Lower leg skin (tissue), 4 donors: ENCODE measurements around the gene SRPRB. TPM values are rescaled to one million over a fixed set of nuclear protein-coding genes. Genes with fewer than 3 reads are reported as not detected.

Experiments
- DNase-seq, 2 donors: peaks; one replicate each; pipeline ENCODE4 v3.0.0-alpha.2; 2019; ENCODE audit warnings: low spot score in 2 of 2
- H3K4me3 ChIP-seq: fragments of 200-600 bp; sonication (generic); 2 replicates; pipeline ENCODE4 v1.5.1; 2017; ENCODE audit warnings: mild to moderate bottlenecking, low read depth; ENCODE audit not compliant: poor library complexity, severe bottlenecking
- POLR2A ChIP-seq, 2 donors: fragments of 450-650 bp; IDR thresholded peaks; one replicate each; pipeline ENCODE4 v1.6.1; 2016 to 2017; ENCODE audit warnings: antibody characterized with exemption in 2 of 2, mild to moderate bottlenecking in 1 of 2, moderate library complexity in 1 of 2
- WGBS, 2 donors: methylation state at CpG; one replicate each; pipeline ENCODE4 v1.1.5; 2018; 5-methylcytosine and 5-hydroxymethylcytosine counted together
- intact Hi-C: fragments of 100-400 bp; cut with DNase I; formaldehyde crosslinking; loops from one replicate; pipeline ENCODE4 v1.15.0; 2023; ENCODE audit warnings: low total_unique reads
- total RNA-seq, 4 donors: library from RNA; depleted of rRNA; stranded (reverse); fragments of >200 nt; gene quantifications; one replicate each; pipeline ENCODE4 v1.1.0, GENCODE V29; 2016
- TF ChIP-seq, protein P1 (sequence below), 3 donors: fragments of 450-650 bp; IDR thresholded peaks; one replicate each; pipeline ENCODE4 v1.5.1; 2016; ENCODE audit warnings: antibody characterized with exemption in 3 of 3, mild to moderate bottlenecking in 3 of 3, moderate library complexity in 2 of 3

SRPRB gene
- total RNA-seq, 4 donors from 2014 or later: 20.0 to 25.6 (median 20.7) TPM

DNA sequence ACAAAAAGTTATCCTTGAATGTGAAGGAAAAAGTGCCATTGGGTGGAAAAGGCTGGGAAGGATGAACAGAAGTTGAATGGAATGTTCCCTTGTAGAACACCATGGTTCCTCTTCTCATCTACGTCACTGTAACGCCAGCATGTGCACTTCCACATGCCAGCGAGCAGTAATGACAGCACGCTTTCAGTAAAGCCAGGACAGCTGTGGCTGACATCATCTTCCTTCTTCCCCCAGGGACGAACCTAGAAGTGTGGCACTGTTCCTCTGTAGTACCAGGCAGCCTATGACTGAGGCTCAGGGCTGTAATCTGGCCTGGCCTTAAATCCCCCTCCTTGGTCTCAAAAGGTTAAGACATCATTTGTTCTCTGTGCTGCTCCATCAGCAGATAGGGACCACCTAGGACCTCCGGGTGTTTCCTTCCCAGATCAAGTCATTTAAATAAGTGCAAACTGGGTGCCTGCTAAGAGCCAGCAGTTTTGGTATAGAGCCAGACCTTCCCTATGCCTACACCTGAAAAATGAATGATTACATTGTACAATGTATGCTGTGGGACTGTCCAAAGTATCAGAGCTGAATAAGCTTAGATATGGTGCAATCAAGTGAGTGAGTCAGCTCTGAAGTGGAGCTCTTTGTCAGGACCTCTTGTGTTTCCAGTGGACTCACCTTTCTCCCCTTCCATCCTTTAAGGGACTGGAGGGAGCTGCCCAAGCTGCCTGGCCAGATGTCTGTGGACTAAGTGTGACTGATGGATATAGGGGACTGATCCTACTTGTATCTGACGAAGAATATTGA lies 5.6 kb upstream of the SRPRB start:
- 44 to 57% methylated on average over 7 of the region's 7 CpGs for WGBS, 2 donors
- no peak for DNase-seq
- TF ChIP-seq POLR2A (IDR thresholded peaks at IDR 0.05): no peak
- TF ChIP-seq, protein P1, sequence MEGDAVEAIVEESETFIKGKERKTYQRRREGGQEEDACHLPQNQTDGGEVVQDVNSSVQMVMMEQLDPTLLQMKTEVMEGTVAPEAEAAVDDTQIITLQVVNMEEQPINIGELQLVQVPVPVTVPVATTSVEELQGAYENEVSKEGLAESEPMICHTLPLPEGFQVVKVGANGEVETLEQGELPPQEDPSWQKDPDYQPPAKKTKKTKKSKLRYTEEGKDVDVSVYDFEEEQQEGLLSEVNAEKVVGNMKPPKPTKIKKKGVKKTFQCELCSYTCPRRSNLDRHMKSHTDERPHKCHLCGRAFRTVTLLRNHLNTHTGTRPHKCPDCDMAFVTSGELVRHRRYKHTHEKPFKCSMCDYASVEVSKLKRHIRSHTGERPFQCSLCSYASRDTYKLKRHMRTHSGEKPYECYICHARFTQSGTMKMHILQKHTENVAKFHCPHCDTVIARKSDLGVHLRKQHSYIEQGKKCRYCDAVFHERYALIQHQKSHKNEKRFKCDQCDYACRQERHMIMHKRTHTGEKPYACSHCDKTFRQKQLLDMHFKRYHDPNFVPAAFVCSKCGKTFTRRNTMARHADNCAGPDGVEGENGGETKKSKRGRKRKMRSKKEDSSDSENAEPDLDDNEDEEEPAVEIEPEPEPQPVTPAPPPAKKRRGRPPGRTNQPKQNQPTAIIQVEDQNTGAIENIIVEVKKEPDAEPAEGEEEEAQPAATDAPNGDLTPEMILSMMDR (IDR thresholded peaks at IDR 0.05): no peak
- H3K4me3 ChIP-seq: no peak overlapping the region
- intact Hi-C loops: no loop called here

DNA sequence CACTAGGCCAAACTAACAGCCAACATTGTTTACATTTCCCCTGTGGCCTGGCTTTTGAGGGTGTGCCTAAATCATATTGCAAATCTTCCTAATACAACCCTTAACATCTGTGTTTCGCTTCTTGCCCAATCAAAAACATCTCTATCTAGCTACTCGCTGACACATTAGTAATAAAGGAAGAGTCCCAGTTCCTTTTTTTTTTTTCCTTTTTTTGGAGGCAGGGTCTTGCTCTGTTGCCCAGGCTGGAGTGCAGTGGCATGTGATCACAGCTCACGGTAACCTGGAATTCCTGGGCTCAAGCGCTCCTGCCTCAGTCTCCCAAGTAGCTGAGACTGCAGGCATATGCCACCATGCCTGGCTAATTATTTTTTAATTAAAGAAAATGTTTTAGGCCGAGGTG lies 2.1 kb upstream of the SRPRB start:
- intact Hi-C loops: no loop called here
- whole genome bisulfite sequencing, 2 donors: 88 to 92% methylated on average over 5 of the region's 5 CpGs
- H3K4me3 ChIP-seq: no peak overlapping the region
- no peak for DNase-seq
- TF ChIP-seq, protein P1 (IDR thresholded peaks at IDR 0.05): no peak
- no peak for TF ChIP-seq POLR2A (IDR thresholded peaks at IDR 0.05)

DNA sequence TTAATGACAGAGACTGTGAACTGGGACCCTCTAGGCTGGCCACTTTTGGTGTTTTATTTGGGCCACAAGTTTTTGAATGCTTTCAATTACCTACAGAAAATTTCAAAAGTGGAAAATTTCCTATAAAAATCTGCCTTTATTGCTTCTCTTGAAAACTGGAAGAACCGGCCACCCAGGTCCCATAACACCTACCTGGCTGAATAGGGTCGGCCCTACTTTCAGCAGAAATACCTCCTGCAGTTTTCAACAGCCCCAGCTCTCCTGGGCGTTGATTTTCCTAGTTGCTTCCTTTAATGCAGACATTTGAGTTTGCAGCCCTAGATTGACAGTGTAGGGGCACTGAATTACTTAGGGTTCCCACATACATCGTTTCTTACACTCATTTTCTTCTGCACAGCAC lies 719 bp upstream of the SRPRB start:
- 58 to 59% methylated on average over 4 of the region's 4 CpGs for WGBS, 2 donors
- TF ChIP-seq, protein P1 (IDR thresholded peaks at IDR 0.05): no peak
- no peak for TF ChIP-seq POLR2A (IDR thresholded peaks at IDR 0.05)
- H3K4me3 ChIP-seq: no peak overlapping the region
- intact Hi-C loops: no loop called here
- DNase-seq: no peak

DNA sequence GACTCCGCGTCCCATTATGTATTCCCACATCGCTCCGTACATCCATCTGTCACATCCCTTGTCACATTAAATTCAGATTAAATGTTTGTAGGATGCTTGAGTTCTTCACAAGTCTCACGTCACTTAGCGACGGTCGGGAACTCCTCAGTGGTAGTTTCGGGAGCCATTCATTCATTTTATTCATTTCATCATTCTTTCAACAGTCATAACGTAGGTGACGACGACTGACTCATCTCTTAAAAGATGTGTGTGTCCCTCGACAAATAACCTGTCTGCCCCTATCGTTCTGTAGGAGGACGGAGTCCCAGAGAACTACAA lies 272 bp upstream of the SRPRB start:
- no peak for DNase-seq
- H3K4me3 ChIP-seq: peak overlapping the region; percentile 89
- intact Hi-C loops: no loop called here
- TF ChIP-seq, protein P1 (IDR thresholded peaks at IDR 0.05): no peak
- TF ChIP-seq POLR2A (IDR thresholded peaks at IDR 0.05): no peak
- 15 to 18% methylated on average over 15 of the region's 15 CpGs for WGBS, 2 donors

DNA sequence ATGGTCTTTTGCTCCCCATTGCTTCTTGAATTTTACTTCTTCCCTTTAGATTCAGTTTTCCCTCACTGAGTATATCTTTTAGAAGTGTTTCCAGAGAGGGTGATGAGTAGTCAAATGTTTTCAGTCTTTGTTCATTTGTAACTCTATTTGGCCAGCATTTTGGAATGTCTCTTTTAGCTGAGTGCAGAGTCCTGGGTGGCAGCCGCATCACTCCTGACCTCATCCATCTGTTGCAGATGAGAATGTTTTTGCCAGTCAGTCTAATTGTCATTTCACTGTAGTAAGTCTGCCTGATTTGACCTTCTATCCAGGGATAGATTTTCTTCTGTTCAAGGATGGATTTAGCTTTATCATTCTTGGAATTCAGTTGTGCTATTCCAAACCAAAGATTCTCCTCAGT lies 7.3 kb downstream of the SRPRB start:
- intact Hi-C loops: no loop called here
- 50 to 81% methylated on average over 1 of the region's 1 CpG for WGBS, 2 donors
- H3K4me3 ChIP-seq: no peak overlapping the region
- DNase-seq: no peak
- TF ChIP-seq, protein P1 (IDR thresholded peaks at IDR 0.05): no peak

DNA sequence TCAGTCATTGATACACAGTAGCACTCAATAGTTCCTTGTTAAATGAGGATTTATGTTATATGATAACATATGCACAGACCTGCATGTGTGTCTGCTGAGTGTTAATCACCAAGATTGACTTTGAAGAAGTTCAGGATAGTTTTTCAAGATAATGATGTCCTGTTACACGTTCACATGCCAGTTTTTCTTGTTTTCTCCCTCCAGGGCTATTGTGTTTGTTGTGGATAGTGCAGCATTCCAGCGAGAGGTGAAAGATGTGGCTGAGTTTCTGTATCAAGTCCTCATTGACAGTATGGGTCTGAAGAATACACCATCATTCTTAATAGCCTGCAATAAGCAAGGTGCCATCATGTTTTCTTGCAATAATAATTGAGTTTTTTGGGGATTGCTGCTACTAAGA lies 9.8 kb downstream of the SRPRB start:
- 65 to 83% methylated on average over 2 of the region's 2 CpGs for WGBS, 2 donors
- DNase-seq: no peak
- TF ChIP-seq POLR2A (IDR thresholded peaks at IDR 0.05): no peak
- TF ChIP-seq, protein P1 (IDR thresholded peaks at IDR 0.05): no peak
- H3K4me3 ChIP-seq: no peak overlapping the region
- intact Hi-C loops: no loop called here
